HG03135 (cell line): Measurements from ENCODE around the gene FAM209A.
"Not testable (repeated sequence)": the region's sequence is repeated elsewhere in the genome, so short reads cannot be mapped to it uniquely, and the experiment has no call there.

Source experiments
- ATAC-seq: cut with Tn5 transposase; IDR thresholded peaks from one replicate; pipeline ENCODE4 v1.9.1; 2021; ENCODE audit warnings: mild to moderate bottlenecking, moderate library complexity; ENCODE audit not compliant: unreplicated experiment

The FAM209A gene, protein sequence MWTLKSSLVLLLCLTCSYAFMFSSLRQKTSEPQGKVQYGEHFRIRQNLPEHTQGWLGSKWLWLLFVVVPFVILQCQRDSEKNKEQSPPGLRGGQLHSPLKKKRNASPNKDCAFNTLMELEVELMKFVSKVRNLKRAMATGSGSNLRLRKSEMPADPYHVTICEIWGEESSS

DNA sequence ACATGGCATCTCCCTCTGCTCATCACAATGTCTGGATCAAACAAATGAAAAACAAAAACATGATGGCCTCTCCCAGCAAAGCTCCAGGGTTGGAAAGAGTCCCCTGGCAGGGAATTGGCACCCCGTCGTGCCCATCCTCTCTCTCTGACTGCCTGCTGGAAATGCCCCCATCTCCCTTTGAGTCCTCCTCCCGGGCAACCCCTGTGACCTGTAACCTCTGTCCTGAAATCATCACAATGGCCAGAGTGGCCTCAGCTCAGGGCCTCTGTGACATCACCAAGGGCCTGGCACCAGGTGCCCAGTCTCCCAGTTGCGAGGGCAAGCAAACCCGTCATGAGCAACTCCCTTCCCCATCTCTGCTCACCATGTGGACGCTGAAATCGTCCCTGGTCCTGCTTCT is at the start of gene FAM209A:
FAM209A (plus strand) TSS at position 301 of the 400 bp plus-strand sequence; CDS start at position 366, 65 bp downstream.
- not testable (repeated sequence) for ATAC-seq

DNA sequence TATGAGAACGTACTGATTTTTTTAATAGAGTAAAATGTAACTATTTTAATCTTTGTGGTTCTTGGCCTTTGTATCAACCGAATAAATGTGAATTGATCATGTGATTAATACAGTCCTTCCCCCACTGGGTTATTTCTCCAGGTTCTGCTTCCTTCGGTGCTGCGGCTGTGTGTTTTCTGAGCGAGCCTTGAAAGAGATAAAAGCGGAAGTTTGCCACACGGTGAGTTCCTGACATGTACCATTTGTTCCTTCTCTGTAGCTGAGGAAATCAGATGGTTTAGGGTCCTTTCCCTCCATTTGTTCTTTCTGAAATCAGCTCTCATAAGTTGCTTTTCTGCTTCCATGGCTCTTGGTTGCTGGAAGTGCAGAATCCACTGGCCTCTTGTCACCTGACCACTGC is 40.6 kb upstream of the FAM209A start:
- no peak for ATAC-seq

DNA sequence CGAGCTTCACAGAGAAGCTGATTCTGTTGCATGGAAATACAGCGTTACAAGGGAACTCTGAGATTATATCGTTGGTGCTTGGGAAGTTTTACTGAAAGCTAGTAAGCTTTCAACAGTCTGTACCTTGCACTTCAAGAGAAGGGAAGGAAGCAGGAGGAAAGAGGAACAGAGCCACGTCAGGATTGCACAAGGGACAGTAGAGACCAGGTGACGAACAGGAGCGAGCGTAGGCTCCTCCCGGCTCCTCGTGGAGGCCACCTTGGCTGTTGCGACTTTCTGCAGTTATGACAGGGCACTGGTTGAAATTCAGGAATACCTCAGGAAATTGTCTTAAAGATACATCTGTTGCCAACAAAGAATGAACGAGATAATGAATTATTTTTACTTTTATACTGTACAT is 37.3 kb upstream of the FAM209A start:
- ATAC-seq, result no peak

DNA sequence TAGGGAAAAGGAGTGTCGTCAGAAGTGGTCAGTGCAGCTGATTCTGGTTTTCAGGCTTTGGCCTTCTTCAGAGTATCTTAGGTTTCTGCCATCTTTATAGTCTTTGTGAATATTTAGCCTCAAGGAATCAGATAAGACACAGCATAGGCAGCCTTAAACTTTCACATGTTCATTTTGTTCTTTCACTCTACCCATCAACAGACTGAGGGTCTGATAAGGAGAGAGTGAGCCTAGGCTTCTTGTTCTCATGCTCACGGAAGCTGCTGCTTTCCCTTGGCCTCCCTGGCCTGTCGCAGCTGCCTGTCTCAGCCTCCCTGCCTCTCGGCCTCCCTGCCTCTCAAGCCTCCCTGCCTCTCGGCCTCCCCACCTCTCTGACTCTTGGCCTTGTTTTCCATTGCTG is 36.0 kb upstream of the FAM209A start:
- no peak for ATAC-seq

DNA sequence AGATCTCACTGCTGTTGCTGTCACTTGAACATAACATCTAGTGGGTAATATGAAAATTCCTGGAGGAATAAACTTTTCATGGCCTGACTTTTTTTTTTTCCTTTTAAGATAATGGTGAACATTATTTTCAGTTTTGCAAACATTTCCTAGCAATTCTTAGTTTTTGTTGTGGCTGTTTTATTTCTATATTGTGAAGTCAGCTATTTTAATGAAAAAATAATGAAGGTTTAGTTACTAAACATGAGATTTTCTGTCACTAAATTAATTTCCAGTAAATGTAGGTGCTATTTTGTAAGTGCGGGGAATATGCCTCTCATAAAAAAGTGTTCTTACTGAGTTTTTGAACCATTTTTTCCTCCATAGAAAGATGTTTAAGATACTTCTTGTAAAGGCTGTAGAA is 23.4 kb upstream of the FAM209A start:
- ATAC-seq, result no peak

DNA sequence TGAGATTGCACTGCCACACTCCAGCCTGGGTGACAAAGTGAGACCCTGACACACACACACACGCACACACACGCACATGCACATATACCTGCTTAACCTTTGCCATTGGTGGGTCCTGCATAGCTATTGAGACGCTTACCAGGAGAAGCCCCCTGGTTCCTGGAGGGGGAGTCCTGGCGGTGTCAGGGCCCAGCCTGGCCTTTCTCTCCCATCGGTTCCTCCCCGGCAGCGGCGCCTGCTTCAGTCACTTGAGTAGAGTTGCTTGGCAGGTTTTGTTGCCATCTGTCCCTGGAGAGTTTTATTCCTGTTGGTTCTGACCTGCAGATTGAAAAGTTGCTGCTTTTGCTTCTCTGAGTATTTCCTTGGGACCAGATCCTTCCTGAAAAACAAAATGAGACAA is 20.6 kb upstream of the FAM209A start:
- no peak for ATAC-seq

DNA sequence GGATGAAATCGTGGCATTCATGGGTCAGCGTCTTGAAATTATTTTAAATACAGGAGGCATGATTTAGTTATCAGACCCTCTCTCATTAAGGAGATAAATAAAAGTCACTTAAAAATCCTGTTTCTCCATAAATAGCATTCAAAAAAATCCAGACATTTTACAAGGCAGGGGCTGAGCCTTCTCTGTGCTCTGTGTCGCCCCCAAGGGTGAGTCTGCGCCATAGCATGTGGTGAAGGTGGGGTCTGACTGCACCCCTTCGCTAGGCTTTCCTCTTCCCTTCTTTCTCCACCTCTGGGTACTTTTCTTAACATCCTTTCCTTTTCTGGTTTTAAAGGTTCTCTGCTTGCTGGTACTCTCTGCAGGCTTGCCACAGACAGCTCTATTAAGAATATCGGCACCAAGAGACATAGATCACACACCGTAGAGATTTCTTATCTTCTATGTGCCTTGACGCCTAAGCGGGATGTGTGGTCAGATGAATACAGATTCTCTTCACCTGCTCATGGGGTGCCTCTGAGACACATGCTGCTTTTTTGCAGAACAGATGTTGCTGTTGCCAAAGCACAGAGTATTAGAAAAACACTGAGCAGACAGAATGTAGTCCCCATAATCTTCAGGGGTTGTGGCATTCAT is 20.1 kb upstream of the FAM209A start:
- ATAC-seq, result no peak

DNA sequence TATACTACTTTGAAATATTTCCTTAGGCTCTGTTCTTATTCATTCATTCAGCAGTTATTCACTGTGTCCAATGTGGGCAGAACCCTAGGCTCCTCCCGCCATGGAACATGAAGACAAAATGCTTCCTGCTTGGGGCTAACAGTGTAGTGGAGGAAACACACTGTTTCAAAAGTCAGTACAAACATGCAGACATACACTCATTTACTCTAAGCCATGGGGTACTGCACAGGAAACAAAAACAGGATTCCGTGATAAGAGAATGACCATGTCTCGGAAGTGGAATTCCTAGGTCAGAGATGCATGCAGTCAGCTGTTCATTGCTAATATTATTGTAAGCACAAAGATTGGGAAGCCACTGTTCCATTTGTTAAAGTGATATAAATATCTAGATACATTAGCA is 18.4 kb upstream of the FAM209A start:
- ATAC-seq, result no peak

DNA sequence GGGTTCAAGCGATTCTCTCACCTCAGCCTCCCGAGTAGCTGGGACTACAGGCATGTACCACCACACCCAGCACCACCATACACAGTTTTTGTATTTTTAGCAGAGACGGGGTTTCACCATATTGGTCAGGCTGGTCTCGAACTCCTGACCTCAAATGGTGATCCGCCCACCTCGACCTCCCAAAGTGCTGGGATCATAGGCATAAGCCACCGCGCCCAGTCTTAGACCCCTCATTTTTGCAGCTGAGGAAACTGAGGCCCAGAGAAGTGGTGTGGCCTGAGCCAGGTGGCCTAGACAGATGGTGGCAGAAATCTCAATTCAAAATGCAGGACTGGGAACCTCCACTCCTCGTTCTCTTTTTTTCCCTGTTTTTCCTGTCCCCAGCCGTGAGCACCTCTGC is 12.6 kb upstream of the FAM209A start:
- no peak for ATAC-seq

DNA sequence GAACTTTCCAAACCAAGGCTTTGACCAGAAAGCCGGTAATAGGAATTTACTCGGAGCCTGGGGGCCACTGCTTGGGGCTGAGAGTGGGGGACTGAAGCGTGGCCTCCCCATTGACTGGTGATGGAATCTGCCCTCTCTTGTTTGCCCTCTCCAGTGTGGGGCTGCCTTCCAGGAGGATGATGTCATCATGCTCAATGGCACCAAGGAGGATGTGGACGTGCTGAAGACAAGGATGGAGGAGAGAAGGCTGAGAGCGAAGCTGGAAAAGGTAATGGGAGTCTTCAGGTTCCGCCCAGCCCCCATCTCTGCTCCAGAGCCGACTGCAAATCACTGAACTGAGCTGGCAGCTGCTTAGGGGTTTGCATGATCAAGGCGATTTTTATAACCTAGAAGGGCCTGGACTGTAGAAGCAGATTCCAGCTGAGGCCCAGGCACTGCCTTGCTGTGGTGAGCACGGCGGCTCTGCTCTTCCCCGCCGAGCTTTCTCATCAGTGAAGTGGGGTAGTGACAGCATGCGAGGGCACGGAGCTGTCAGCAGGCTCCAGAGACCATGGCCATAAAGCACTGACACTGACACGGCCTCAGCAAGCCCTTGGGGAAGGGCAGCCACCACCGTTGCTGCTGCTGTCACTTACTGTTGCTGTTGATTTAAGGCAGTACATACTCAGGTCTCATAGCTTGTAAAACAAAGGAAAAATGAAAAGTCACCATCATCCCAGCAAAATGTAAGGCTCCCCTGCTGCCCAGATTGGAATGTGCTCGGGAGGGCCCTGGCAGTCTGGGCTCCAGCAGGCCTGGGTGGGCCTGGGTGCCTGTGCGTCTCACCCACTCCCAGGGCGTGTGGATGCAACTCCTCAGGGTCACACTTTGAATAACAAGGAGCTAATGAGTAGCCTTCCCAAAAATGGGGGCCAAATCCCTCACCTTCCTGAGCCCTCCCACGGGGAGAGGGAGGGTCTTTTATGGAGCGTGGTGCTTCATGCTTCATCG is 11.1 kb upstream of the FAM209A start:
- no peak for ATAC-seq

DNA sequence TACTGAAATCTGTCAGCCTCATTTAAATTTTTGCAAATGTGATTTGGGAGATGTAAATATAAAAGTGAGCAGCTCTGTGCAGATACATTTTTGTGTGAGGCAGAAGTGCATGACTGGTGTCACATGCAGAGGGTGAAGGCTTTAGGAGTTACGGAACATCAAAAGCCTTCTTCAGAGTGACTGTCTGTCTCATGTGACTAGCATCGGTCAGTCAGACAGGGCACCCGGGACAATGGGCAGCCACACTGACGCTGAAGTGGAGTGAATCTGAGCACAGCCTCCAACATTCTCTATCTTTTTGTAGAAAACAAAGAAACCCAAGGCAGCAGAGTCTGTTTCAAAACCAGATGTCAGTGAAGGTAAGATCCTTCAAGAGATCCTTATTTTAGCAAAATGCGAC is 7.9 kb upstream of the FAM209A start:
- no peak for ATAC-seq

DNA sequence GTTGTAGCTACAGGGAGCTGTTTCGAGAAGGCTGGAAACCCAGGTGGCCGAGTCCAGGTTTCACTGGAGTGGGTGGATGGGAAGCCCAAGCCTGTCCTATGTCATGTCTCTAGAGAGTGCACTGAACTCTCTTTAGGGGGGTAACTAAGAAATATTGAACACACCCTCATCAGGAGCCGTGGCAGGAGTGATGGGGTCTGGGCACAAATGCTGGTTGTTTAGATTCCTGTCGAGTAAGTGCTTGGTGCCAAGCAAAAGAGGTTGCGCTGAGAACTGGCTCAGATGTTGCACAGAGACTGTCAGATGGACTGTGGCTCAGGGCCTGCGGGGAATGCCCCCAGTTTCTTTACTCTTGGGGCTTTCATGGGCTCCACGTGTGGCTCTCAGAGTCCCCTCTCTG is 7.3 kb upstream of the FAM209A start:
- ATAC-seq, result no peak

DNA sequence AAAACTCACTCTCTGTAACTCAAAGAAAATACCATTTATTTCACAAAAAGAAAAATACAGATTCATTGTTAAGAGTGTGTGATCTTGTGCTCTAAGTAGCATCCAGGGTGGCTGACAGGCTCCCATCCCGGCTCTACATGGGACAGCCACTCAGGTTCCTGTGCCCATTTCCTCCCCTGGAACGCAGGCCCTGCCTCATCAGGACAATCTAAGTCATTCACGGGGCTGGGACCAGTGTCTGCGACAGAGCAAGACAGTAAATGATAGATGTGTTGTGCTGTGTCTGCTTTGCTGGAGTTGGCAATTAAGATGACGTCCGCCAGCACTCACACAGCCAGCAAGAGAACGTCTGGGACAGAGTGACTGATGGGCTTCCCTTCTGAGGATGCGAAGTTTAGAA is 6.9 kb upstream of the FAM209A start:
- no peak for ATAC-seq

DNA sequence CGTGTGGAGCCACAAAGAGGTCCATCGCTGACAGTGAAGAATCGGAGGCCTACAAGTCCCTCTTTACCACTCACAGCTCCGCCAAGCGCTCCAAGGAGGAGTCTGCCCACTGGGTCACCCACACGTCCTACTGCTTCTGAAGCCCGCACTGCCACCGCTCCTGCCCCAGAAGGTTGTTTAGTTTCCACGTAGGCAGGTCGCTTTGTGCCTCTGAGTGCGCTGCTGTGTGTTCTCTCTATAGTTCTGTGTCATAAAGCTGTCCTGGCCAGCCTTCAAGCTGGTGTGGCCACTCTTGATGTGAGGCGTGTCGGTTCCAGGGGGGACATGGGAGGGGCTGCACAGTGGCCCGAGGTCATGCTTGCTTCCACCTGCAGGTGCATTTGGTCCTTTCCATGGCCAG is 6.4 kb upstream of the FAM209A start:
- no peak for ATAC-seq

DNA sequence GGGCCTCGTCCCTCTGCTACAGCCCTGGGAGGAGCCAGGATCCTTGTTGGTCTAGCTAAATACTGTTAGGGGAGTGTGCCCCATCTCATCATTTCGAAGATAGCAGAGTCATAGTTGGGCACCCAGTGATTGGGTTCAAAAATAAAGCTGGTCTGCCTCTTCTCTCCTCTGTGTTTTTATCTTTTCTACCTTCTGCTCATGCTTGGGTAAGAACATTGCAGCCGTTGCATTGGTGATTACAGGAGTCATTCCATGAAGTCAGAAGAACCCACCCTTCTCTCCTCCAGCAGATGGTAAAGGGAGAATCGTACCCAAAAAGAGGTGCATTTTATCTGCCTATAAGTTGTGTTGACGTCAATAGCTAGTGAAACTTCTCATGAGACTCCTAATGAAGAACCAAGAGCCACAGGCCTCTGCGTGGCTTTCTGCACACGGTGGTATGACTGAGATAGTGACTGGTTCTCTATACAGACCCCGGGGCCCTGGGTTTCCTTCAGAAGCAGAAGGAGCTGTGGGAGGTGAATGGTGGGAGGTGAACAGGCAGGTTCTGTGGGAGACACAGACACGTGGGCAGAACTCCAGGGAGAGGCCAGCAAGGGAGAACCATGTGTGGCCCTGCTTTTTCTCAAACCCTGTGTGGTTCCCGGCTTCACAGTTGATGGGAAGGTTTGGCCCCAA is 5.7 kb upstream of the FAM209A start:
- no peak for ATAC-seq

DNA sequence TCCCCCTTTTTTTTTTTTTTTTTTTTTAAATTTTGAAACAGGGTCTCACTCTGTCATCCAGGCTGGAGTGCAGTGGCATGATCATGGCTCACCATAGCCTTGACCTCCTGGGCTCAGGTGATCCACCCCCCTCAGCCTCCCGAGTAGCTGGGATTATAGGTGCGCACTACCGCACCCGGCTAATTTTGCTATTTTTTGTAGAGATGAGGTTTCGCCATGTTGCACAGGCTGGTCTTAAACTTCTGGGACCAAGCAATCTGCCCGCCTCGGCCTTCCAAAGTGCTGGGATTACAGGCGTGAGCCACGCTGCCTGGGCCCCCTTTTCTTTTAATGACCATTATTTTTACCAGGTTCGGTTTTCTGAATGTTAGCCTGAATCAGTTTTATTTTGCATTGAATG is 5.0 kb upstream of the FAM209A start:
- ATAC-seq, result no peak

DNA sequence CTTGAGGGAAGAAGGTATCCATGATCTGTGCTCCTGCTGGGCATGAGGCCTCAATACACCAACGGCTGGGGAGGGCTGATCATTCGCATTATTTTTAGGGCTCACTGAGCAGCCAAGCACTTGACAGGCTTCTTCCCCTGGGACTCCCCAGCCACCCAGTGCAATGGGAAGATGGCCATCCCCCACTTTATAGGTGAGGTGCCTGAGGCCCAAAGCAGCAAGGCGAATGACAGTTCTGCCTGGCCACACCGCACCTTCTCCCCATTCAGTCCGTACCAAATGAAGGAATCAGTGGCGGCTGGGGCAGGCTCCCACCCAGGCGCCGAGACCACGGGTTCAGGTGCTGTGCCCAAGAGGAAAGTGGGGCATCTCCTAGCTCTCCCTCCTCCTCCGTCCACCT is 4.4 kb upstream of the FAM209A start:
- ATAC-seq, result no peak

DNA sequence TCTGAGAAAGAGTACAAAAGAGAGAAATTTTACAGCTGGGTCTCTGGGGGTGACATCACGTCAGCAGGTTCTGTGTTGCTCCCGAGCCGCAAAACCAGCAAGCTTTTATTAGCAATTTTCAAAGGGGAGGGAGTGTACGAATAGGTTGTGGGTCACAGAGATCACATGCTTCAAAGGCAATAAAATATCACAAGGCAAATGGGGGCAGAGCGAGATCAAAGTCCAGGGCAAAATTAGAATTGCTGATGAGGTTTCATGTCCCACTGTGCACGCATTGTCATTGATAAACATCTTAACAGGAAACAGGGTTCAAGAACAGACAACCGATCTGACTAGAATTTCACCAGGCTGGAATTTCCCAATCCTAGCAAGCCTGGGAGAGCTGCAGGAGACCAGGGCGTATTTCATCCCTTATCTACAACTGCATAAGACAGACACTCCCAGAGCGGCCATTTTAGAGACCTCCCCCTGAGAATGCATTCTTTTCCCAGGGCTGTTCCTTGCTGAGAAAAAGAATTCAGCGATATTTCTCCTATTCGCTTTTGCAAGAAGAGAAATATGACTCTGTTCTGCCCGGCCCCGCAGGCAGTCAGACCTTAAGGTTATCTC is 3.7 kb upstream of the FAM209A start:
- not testable (repeated sequence) for ATAC-seq

DNA sequence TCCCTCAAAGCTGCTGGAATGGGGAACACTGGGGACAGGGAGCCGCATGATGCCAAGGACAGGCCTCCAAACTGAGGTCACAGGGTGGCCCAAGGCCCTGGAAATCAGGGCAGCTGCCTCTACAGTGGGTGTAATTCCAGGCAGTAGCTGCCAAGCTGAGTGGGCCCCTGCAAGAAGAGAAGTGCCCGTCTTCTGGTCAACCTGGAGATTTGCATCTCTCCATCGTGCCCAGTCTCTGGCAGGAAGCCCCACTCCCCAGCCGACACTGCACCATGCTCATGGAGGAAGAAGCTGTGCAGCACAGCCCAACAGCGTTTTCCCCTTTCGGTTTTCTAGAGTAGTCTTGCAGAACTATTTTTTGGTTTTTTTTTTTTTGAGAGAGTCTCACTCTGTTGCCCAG is 2.2 kb upstream of the FAM209A start:
- ATAC-seq, result no peak

DNA sequence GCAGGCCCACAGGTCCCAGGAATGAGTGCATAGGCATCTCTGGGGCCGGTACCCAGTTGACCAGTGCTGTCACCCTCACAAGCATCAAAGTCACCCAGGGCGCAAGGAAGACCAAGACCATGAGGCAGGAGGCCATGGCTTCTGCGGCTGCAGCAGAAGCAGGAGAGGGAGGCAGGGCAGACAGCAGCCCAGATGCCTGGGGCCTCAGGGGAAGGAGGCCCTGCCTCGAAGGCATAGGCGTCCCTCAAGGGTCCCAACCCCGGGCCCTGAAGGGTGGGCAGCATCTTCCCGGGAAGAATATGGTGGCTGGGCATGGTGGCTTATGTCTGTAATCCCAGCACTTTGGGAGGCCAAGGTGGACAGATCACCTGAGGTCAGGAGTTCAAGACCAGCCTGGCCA is 3.0 kb downstream of the FAM209A start:
- no peak for ATAC-seq

DNA sequence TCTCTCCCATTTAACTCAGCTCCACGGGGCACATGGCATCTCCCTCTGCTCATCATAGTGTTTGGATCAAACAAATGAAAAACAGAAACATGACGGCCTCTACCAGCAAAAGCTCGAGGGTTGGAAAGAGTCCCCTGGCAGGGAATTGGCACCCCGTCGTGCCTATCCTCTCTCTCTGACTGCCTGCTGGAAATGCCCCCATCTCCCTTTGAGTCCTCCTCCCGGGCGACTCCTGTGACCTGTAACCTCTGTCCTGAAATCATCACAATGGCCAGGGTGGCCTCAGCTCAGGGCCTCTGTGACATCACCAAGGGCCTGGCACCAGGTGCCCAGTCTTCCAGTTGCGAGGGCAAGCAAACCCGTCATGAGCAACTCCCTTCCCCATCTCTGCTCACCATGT is 8.4 kb downstream of the FAM209A start, which contains the start of gene FAM209B:
FAM209B (plus strand) TSS at position 301 of the 400 bp plus-strand sequence; CDS start at position 397, 96 bp downstream.
- ATAC-seq, result not testable (repeated sequence)
